HG03571 (cell line): ENCODE data around the gene PXMP2.
A peak's percentile ranks its signal among the peaks of the same experiment; 100 is the strongest.

Source experiments
- ATAC-seq: cut with Tn5 transposase; IDR thresholded peaks from one replicate; pipeline ENCODE4 v1.9.1; 2021; ENCODE audit not compliant: unreplicated experiment

Gene PXMP2

GRCh38 chr12:132660052-132660451 lies 27.3 kb upstream of the PXMP2 start:
- ATAC-seq = no peak

GRCh38 chr12:132660996-132661395 lies 26.4 kb upstream of the PXMP2 start:
- ATAC-seq = no peak

GRCh38 chr12:132661972-132662371 lies 25.4 kb upstream of the PXMP2 start:
- ATAC-seq = no peak

- ATAC-seq = no peak
Measured at GRCh38 chr12:132662901-132663755, 24.3 kb upstream of the PXMP2 start.

GRCh38 chr12:132664206-132665148 lies 22.9 kb upstream of the PXMP2 start:
- ATAC-seq = no peak

GRCh38 chr12:132665149-132665491 lies 22.3 kb upstream of the PXMP2 start:
- ATAC-seq = no peak

GRCh38 chr12:132665794-132666193 lies 21.6 kb upstream of the PXMP2 start:
- no peak for ATAC-seq

- no peak for ATAC-seq
Measured at GRCh38 chr12:132668191-132669088, 18.9 kb upstream of the PXMP2 start.

- ATAC-seq = no peak
Measured at GRCh38 chr12:132669166-132669879, 18.1 kb upstream of the PXMP2 start.

GRCh38 chr12:132672116-132672515 lies 15.3 kb upstream of the PXMP2 start:
- no peak for ATAC-seq

- no peak for ATAC-seq
Measured at GRCh38 chr12:132672678-132673077, 14.7 kb upstream of the PXMP2 start.

GRCh38 chr12:132673288-132674179 lies 13.9 kb upstream of the PXMP2 start:
- no peak for ATAC-seq

- no peak for ATAC-seq
Measured at GRCh38 chr12:132674561-132674960, 12.8 kb upstream of the PXMP2 start.

GRCh38 chr12:132675757-132676432 lies 11.5 kb upstream of the PXMP2 start:
- no peak for ATAC-seq

GRCh38 chr12:132677492-132677891 lies 9.9 kb upstream of the PXMP2 start:
- no peak for ATAC-seq

GRCh38 chr12:132685400-132685799 lies 2.0 kb upstream of the PXMP2 start:
- ATAC-seq = no peak

GRCh38 chr12:132686825-132687210 lies 569 bp upstream of the PXMP2 start:
- peak; percentile 24 for ATAC-seq

- ATAC-seq = no peak
Measured at GRCh38 chr12:132689227-132689626, 1.8 kb downstream of the PXMP2 start.

- ATAC-seq = no peak
Measured at GRCh38 chr12:132690112-132690511, 2.7 kb downstream of the PXMP2 start.
